Natural killer cell (primary cell): Measurements from ENCODE around the gene SAPCD2. TPM values are rescaled to one million over a fixed set of nuclear protein-coding genes. Genes with fewer than 3 reads are reported as not detected.

ENCODE experiments used
- ATAC-seq, 3 donors: fragments of 150-1000 bp in 2 of 3; fragments of 200-7000 bp in 1 of 3; cut with Tn5 transposase; 1 replicate in 1 of 3; 2 replicates in 2 of 3; pipeline ENCODE4 v1.10.0; 2021; ENCODE audit warnings: mild to moderate bottlenecking in 2 of 3, moderate library complexity in 2 of 3
- DNase-seq, 2 donors: peaks; one replicate each; pipeline versions ENCODE4 v3.0.0 to v3.0.0-alpha.2; 2013 to 2021; ENCODE audit warnings: mixed read lengths in 1 of 2
- H3K27ac ChIP-seq: one replicate; pipeline ENCODE4 v1.5.1; 2013; ENCODE audit warnings: mild to moderate bottlenecking, low read length
- H3K27me3 ChIP-seq: one replicate; pipeline ENCODE4 v1.6.1; 2013; ENCODE audit warnings: low read length; ENCODE audit not compliant: control insufficient read depth, insufficient read depth
- H3K36me3 ChIP-seq: one replicate; pipeline ENCODE4 v1.6.1; 2013; ENCODE audit warnings: low read length; ENCODE audit not compliant: control insufficient read depth, insufficient read depth
- H3K4me1 ChIP-seq: one replicate; pipeline ENCODE4 v1.6.1; 2013; ENCODE audit warnings: low read length; ENCODE audit not compliant: control insufficient read depth, insufficient read depth
- H3K4me3 ChIP-seq: one replicate; pipeline ENCODE4 v1.5.1; 2013; ENCODE audit warnings: low read length
- H3K9me3 ChIP-seq: one replicate; pipeline ENCODE4 v1.6.1; 2013; ENCODE audit warnings: low read length; ENCODE audit not compliant: control insufficient read depth, insufficient read depth
- H3K27ac Mint-ChIP-seq, 2 donors: one replicate each; pipeline ENCODE4 v1.8.0; 2022; ENCODE audit warnings: mild to moderate bottlenecking in 2 of 2, mixed read lengths in 2 of 2, moderate library complexity in 1 of 2
- H3K27me3 Mint-ChIP-seq, 2 donors: one replicate each; pipeline ENCODE4 v1.8.0; 2022; ENCODE audit warnings: low read depth in 2 of 2, mixed read lengths in 2 of 2
- H3K36me3 Mint-ChIP-seq: one replicate; pipeline ENCODE4 v1.8.0; 2022; ENCODE audit warnings: mixed read lengths
- H3K4me1 Mint-ChIP-seq, 2 donors: one replicate each; pipeline ENCODE4 v1.8.0; 2022; ENCODE audit warnings: mixed read lengths in 2 of 2
- H3K4me3 Mint-ChIP-seq: one replicate; pipeline ENCODE4 v1.8.0; 2022; ENCODE audit warnings: mild to moderate bottlenecking, moderate library complexity, mixed read lengths
- H3K9me3 Mint-ChIP-seq, 2 donors: one replicate each; pipeline ENCODE4 v1.8.0; 2022; ENCODE audit warnings: mixed read lengths in 2 of 2
- WGBS: methylation state at CpG from one replicate; pipeline ENCODE4 v1.1.7; 2013; ENCODE audit warnings: missing lambda C conversion rate; ENCODE audit not compliant: insufficient coverage; 5-methylcytosine and 5-hydroxymethylcytosine counted together
- intact Hi-C: fragments of 100-400 bp; cut with micrococcal nuclease; formaldehyde crosslinking; loops from one replicate; pipeline ENCODE4 v1.14.2; 2022
- total RNA-seq, 4 donors: library from RNA; stranded (reverse); fragments of 120-200 nt in 1 of 4; gene quantifications; one replicate each; pipeline versions ENCODE4 v1.2.3 to v1.2.4, GENCODE V29; 2013 to 2022
- TF ChIP-seq, protein P1 (sequence below): fragments of 200-600 bp; IDR thresholded peaks from one replicate; pipeline ENCODE4 v1.8.0; 2022; ENCODE audit warnings: antibody characterized with exemption

The SAPCD2 gene
- total RNA-seq, 3 donors from 2014 or later (not counting 1 experiment from before 2014, with no cell fraction given) = 0.59 to 2.6 (median 1.0) TPM

DNA sequence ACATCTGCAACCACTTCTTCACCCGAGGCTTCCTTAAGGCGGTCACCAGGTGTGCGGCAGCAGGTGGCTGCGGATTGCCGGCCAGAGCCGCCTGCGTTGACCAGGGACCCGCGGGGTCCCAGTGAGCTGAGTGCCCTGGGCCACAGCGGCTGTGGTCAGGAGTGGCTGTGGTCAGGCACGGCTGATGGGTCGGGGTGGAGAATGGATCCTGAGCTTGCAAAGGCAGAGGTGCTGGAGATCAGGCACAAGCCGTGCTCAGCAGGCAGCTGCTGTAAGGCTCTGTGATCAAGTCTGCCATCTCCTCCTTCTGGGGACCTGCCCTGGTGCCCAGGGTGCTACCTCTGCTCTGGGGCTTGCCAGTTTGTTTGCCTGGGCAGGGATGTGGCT, 9.0 kb upstream of the SAPCD2 start:
- no peak overlapping the region for H3K27ac Mint-ChIP-seq
- Histone ChIP-seq H3K4me1 (peaks cover 19% of the 10 kb centered on the region), H3K9me3 (no peaks in the 10 kb centered on the region), H3K4me3 (no peak overlapping the region), H3K27ac (no peak overlapping the region), H3K27me3 (no peaks in the 10 kb centered on the region), H3K36me3 (peaks cover 2% of the 10 kb centered on the region)
- no peaks in the 10 kb centered on the region for H3K27me3 Mint-ChIP-seq
- no peak for ATAC-seq
- H3K36me3 Mint-ChIP-seq = no peaks in the 10 kb centered on the region
- H3K9me3 Mint-ChIP-seq = no peaks in the 10 kb centered on the region
- no peaks in the 10 kb centered on the region for H3K4me1 Mint-ChIP-seq
- no peak for DNase-seq
- TF ChIP-seq, protein P1, sequence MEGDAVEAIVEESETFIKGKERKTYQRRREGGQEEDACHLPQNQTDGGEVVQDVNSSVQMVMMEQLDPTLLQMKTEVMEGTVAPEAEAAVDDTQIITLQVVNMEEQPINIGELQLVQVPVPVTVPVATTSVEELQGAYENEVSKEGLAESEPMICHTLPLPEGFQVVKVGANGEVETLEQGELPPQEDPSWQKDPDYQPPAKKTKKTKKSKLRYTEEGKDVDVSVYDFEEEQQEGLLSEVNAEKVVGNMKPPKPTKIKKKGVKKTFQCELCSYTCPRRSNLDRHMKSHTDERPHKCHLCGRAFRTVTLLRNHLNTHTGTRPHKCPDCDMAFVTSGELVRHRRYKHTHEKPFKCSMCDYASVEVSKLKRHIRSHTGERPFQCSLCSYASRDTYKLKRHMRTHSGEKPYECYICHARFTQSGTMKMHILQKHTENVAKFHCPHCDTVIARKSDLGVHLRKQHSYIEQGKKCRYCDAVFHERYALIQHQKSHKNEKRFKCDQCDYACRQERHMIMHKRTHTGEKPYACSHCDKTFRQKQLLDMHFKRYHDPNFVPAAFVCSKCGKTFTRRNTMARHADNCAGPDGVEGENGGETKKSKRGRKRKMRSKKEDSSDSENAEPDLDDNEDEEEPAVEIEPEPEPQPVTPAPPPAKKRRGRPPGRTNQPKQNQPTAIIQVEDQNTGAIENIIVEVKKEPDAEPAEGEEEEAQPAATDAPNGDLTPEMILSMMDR = no peak
- 95% methylated on average over 13 of the region's 13 CpGs for WGBS
- intact Hi-C loops = no loop called here
- peak overlapping the region; percentile 47 for H3K4me3 Mint-ChIP-seq

GRCh38 chr9:137078701-137079400, 8.5 kb upstream of the SAPCD2 start:
- DNase-seq = no peak
- no peaks in the 10 kb centered on the region for H3K9me3 ChIP-seq
- H3K4me1 ChIP-seq = peaks cover 19% of the 10 kb centered on the region
- Mint-ChIP-seq H3K9me3 (no peaks in the 10 kb centered on the region), H3K36me3 (no peaks in the 10 kb centered on the region), H3K27me3 (no peaks in the 10 kb centered on the region), H3K4me1 (peaks cover 0 to 1% of the 10 kb centered on the region in 2 donors), H3K27ac (no peak overlapping the region), H3K4me3 (peak overlapping the region; percentile 77)
- TF ChIP-seq, protein P1 = no peak
- intact Hi-C loops = no loop called here
- no peak overlapping the region for H3K4me3 ChIP-seq
- 92% methylated on average over 51 of the region's 51 CpGs for WGBS
- H3K36me3 ChIP-seq = peaks cover 2% of the 10 kb centered on the region
- ATAC-seq = no peak
- H3K27me3 ChIP-seq = no peaks in the 10 kb centered on the region
- no peak overlapping the region for H3K27ac ChIP-seq

- H3K27ac ChIP-seq = no peak overlapping the region
- WGBS = 22% methylated on average over 76 of the region's 76 CpGs
- Mint-ChIP-seq H3K9me3 (no peaks in the 10 kb centered on the region), H3K27ac (no peak overlapping the region), H3K27me3 (no peaks in the 10 kb centered on the region), H3K4me1 (peaks cover 0 to 9% of the 10 kb centered on the region in 2 donors), H3K36me3 (no peaks in the 10 kb centered on the region), H3K4me3 (peak overlapping the region; percentile 77)
- H3K4me1 ChIP-seq = peaks cover 19% of the 10 kb centered on the region
- TF ChIP-seq, protein P1 = no peak
- peak in 1 of 2 donors; percentile 59 for DNase-seq
- intact Hi-C loops = no loop called here
- H3K4me3 ChIP-seq = peak overlapping the region; percentile 44
- ATAC-seq = peak; percentile 40 to 52 (median 43)
- peaks cover 2% of the 10 kb centered on the region for H3K36me3 ChIP-seq
- H3K9me3 ChIP-seq = no peaks in the 10 kb centered on the region
- no peaks in the 10 kb centered on the region for H3K27me3 ChIP-seq
Measured at GRCh38 chr9:137077758-137078693, 7.7 kb upstream of the SAPCD2 start.
